Cardiac fibroblast (primary cell): ENCODE results near the gene HLTF.

Experiments used
- DNase-seq, 2 donors: peaks; one replicate each; pipeline versions ENCODE4 v3.0.0 to v3.0.0-alpha.2; 2010; ENCODE audit warnings: low read depth in 2 of 2
- H3K4me3 ChIP-seq, 2 donors: replicated peaks in 1 of 2; 1 replicate in 1 of 2; 2 replicates in 1 of 2; pipeline ENCODE4 v1.5.1; 2011; ENCODE audit warnings: low read depth in 2 of 2, low read length in 2 of 2, mild to moderate bottlenecking in 2 of 2, moderate library complexity in 1 of 2
- CTCF ChIP-seq: IDR thresholded peaks from one replicate; pipeline ENCODE4 v1.5.1; 2011; ENCODE audit warnings: low read depth, mild to moderate bottlenecking, low read length, inconsistent platforms

HLTF gene

GRCh38 chr3:149089395-149089794 lies 3.1 kb upstream of the HLTF start:
- TF ChIP-seq CTCF = no peak

GRCh38 chr3:149087208-149087607 lies 875 bp upstream of the HLTF start:
- no peak for TF ChIP-seq CTCF
- DNase-seq = no peak
- no peak overlapping the region for H3K4me3 ChIP-seq

More at GRCh38 chr3:149089395-149089794, 3.1 kb upstream of the HLTF start:
- no peak for DNase-seq
- H3K4me3 ChIP-seq = no peak overlapping the region

GRCh38 chr3:149085828-149086231 lies 503 bp downstream of the HLTF start:
- peak; percentile 24 to 41 for DNase-seq
- TF ChIP-seq CTCF = no peak
- peak overlapping the region; percentile 91 to 92 for H3K4me3 ChIP-seq

- no peak overlapping the region for H3K4me3 ChIP-seq
- TF ChIP-seq CTCF = no peak
- DNase-seq = no peak
These were observed 4.6 kb downstream of the HLTF start for GRCh38 chr3:149081772-149082171.

GRCh38 chr3:149080699-149081091 lies 5.6 kb downstream of the HLTF start:
- H3K4me3 ChIP-seq = no peak overlapping the region
- DNase-seq = peak; percentile 67 to 88
- TF ChIP-seq CTCF = no peak

- H3K4me3 ChIP-seq = no peak overlapping the region
- no peak for TF ChIP-seq CTCF
- peak; percentile 77 to 79 for DNase-seq
These were observed 6.2 kb downstream of the HLTF start for GRCh38 chr3:149080011-149080698.

GRCh38 chr3:149077628-149078027 lies 8.7 kb downstream of the HLTF start:
- peak in 1 of 2 donors; percentile 49 for DNase-seq
- TF ChIP-seq CTCF = no peak
- H3K4me3 ChIP-seq = no peak overlapping the region
